ENCODE data around the gene CFAP61. TPM values are rescaled to one million over a fixed set of nuclear protein-coding genes. Genes with fewer than 3 reads are reported as not detected.

CFAP61 gene
- polyA plus RNA-seq, 1 experiment: not detected

- Histone ChIP-seq H3K27ac (ENCODE audit: low read depth, low read length) (no peak overlapping the region), H3K4me3 (ENCODE audit: low read depth, low read length) (no peak overlapping the region), H3K27me3 (ENCODE audit: control insufficient read depth, insufficient read depth, low read length) (no peaks in the 10 kb centered on the region), H3K9me3 (ENCODE audit: control insufficient read depth, insufficient read depth, low read length) (no peaks in the 10 kb centered on the region)
- TF ChIP-seq CTCF (IDR thresholded peaks at IDR 0.05; ENCODE audit: low read depth, low read length): no peak
- ChIA-PET POLR2A (no interaction called here), CTCF (no interaction called here)
- no peak for DNase-seq (ENCODE audit: low read depth, low spot score)
These were observed 174.2 kb downstream of the CFAP61 start for GRCh38 chr20:20226554-20226953.

- Histone ChIP-seq H3K4me3 (ENCODE audit: low read depth, low read length) (no peak overlapping the region), H3K27me3 (ENCODE audit: control insufficient read depth, insufficient read depth, low read length) (no peaks in the 10 kb centered on the region), H3K9me3 (ENCODE audit: control insufficient read depth, insufficient read depth, low read length) (no peaks in the 10 kb centered on the region), H3K27ac (ENCODE audit: low read depth, low read length) (no peak overlapping the region)
- TF ChIP-seq CTCF (IDR thresholded peaks at IDR 0.05; ENCODE audit: low read depth, low read length): no peak
- CTCF ChIA-PET: interaction anchor here (3.4 kb wide), 1 partner anchor 11 kb away, joined by 18 read pairs; no protein-coding TSS in a partner anchor
- POLR2A ChIA-PET: no interaction called here
- no peak for DNase-seq (ENCODE audit: low read depth, low spot score)
These were observed 174.8 kb downstream of the CFAP61 start for GRCh38 chr20:20227013-20227571.

GRCh38 chr20:20228351-20228750 is 176.0 kb downstream of the CFAP61 start:
- Histone ChIP-seq H3K27ac (ENCODE audit: low read depth, low read length) (no peak overlapping the region), H3K27me3 (ENCODE audit: control insufficient read depth, insufficient read depth, low read length) (no peaks in the 10 kb centered on the region), H3K9me3 (ENCODE audit: control insufficient read depth, insufficient read depth, low read length) (no peaks in the 10 kb centered on the region), H3K4me3 (ENCODE audit: low read depth, low read length) (no peak overlapping the region)
- CTCF ChIA-PET: interaction anchor here (3.4 kb wide), 1 partner anchor 10 kb away, joined by 18 read pairs; no protein-coding TSS in a partner anchor
- POLR2A ChIA-PET: no interaction called here
- DNase-seq (ENCODE audit: low read depth, low spot score): no peak
- no peak for TF ChIP-seq CTCF (IDR thresholded peaks at IDR 0.05; ENCODE audit: low read depth, low read length)

GRCh38 chr20:20229595-20229994 is 177.3 kb downstream of the CFAP61 start:
- peaks cover 5% of the 10 kb centered on the region for H3K27me3 ChIP-seq (ENCODE audit: control insufficient read depth, insufficient read depth, low read length)
- no peaks in the 10 kb centered on the region for H3K9me3 ChIP-seq (ENCODE audit: control insufficient read depth, insufficient read depth, low read length)
- no peak for DNase-seq (ENCODE audit: low read depth, low spot score)
- no peak for TF ChIP-seq CTCF (IDR thresholded peaks at IDR 0.05; ENCODE audit: low read depth, low read length)
- H3K4me3 ChIP-seq (ENCODE audit: low read depth, low read length): no peak overlapping the region
- POLR2A ChIA-PET: no interaction called here
- no peak overlapping the region for H3K27ac ChIP-seq (ENCODE audit: low read depth, low read length)
- CTCF ChIA-PET: interaction anchor here (3.4 kb wide), 1 partner anchor 9 kb away, joined by 18 read pairs; no protein-coding TSS in a partner anchor

- ChIA-PET POLR2A (no interaction called here), CTCF (no interaction called here)
- TF ChIP-seq CTCF (IDR thresholded peaks at IDR 0.05; ENCODE audit: low read depth, low read length): no peak
- H3K27ac ChIP-seq (ENCODE audit: low read depth, low read length): no peak overlapping the region
- no peak for DNase-seq (ENCODE audit: low read depth, low spot score)
- no peaks in the 10 kb centered on the region for H3K9me3 ChIP-seq (ENCODE audit: control insufficient read depth, insufficient read depth, low read length)
- H3K4me3 ChIP-seq (ENCODE audit: low read depth, low read length): no peak overlapping the region
- H3K27me3 ChIP-seq (ENCODE audit: control insufficient read depth, insufficient read depth, low read length): peaks cover 5% of the 10 kb centered on the region
These were observed 178.4 kb downstream of the CFAP61 start for GRCh38 chr20:20230741-20231140.

Data from AG04450 (cell line).